Neuronal stem cell (in vitro differentiated cells): ENCODE measurements around the gene GPER1.

ENCODE experiments used
- DNase-seq: peaks from one replicate; pipeline ENCODE4 v3.0.0-alpha.2; 2013; ENCODE audit warnings: low spot score
- H2AFZ ChIP-seq: one replicate; pipeline ENCODE4 v1.6.1; 2013; ENCODE audit warnings: mild to moderate bottlenecking, low read length, inconsistent platforms
- H2AK5ac ChIP-seq: 2 replicates; pipeline ENCODE4 v1.6.1; 2013; ENCODE audit warnings: low read depth, mild to moderate bottlenecking, inconsistent platforms, low read length, moderate library complexity, mixed read lengths
- H2BK120ac ChIP-seq: 2 replicates; pipeline ENCODE4 v1.6.1; 2013; ENCODE audit warnings: low read depth, mild to moderate bottlenecking, inconsistent platforms, low read length, moderate library complexity, mixed read lengths
- H2BK12ac ChIP-seq: one replicate; pipeline ENCODE4 v1.6.1; 2013; ENCODE audit warnings: low read length, inconsistent platforms
- H2BK15ac ChIP-seq: 2 replicates; pipeline ENCODE4 v1.6.1; 2013; ENCODE audit warnings: mild to moderate bottlenecking, low read length, inconsistent platforms, mixed read lengths
- H2BK5ac ChIP-seq: one replicate; pipeline ENCODE4 v1.6.1; 2013; ENCODE audit warnings: inconsistent platforms, mild to moderate bottlenecking, low read length, moderate library complexity
- H3K14ac ChIP-seq: one replicate; pipeline ENCODE4 v1.6.1; 2013; ENCODE audit warnings: low read length, inconsistent platforms
- H3K18ac ChIP-seq: 2 replicates; pipeline ENCODE4 v1.6.1; 2013; ENCODE audit warnings: low read length, inconsistent platforms
- H3K23ac ChIP-seq: 2 replicates; pipeline ENCODE4 v1.6.1; 2013; ENCODE audit warnings: low read depth, mild to moderate bottlenecking, mixed read lengths, low read length, inconsistent platforms; ENCODE audit not compliant: poor library complexity
- H3K27ac ChIP-seq: replicated peaks from 3 replicates; pipeline ENCODE4 v1.5.1; 2013; ENCODE audit warnings: low read length, inconsistent platforms
- H3K27me3 ChIP-seq, 3 experiments: 2 replicates each; pipeline ENCODE4 v1.6.1; 2013; ENCODE audit warnings: low read length in 3 of 3, mild to moderate bottlenecking in 2 of 3, inconsistent platforms in 1 of 3, low read depth in 1 of 3, mixed read lengths in 1 of 3, moderate library complexity in 1 of 3; ENCODE audit not compliant: control insufficient read depth in 3 of 3, insufficient read depth in 3 of 3
- H3K36me3 ChIP-seq, 2 donors: replicated peaks in 1 of 2; 2 replicates each; pipeline ENCODE4 v1.6.1; 2013; ENCODE audit warnings: low read length in 2 of 2; ENCODE audit not compliant: control insufficient read depth in 2 of 2, insufficient read depth in 2 of 2
- H3K4ac ChIP-seq: 2 replicates; pipeline ENCODE4 v1.6.1; 2013; ENCODE audit warnings: inconsistent platforms, mild to moderate bottlenecking, low read length, moderate library complexity
- H3K4me1 ChIP-seq, 2 donors: 1 replicate in 1 of 2; 2 replicates in 1 of 2; pipeline ENCODE4 v1.6.1; 2013; ENCODE audit warnings: low read length in 2 of 2, low read depth in 1 of 2; ENCODE audit not compliant: control insufficient read depth in 2 of 2, insufficient read depth in 1 of 2
- H3K4me2 ChIP-seq: one replicate; pipeline ENCODE4 v1.6.1; 2013; ENCODE audit warnings: mild to moderate bottlenecking, low read length, inconsistent platforms; ENCODE audit not compliant: insufficient read depth, poor library complexity, severe bottlenecking
- H3K4me3 ChIP-seq, 2 donors: 2 replicates each; pipeline ENCODE4 v1.5.1; 2013; ENCODE audit warnings: low read length in 2 of 2, mild to moderate bottlenecking in 2 of 2, inconsistent platforms in 1 of 2, moderate library complexity in 1 of 2
- H3K79me1 ChIP-seq: one replicate; pipeline ENCODE4 v1.6.1; 2013; ENCODE audit warnings: low read depth, mild to moderate bottlenecking, inconsistent platforms, low read length, moderate library complexity
- H3K9ac ChIP-seq: one replicate; pipeline ENCODE4 v1.6.1; 2013; ENCODE audit warnings: mild to moderate bottlenecking, low read depth, low read length, inconsistent platforms; ENCODE audit not compliant: poor library complexity
- H3K9me3 ChIP-seq, 2 donors: replicated peaks in 1 of 2; 2 replicates each; pipeline versions ENCODE3 to v1.6.1; 2013; ENCODE audit warnings: low read length in 2 of 2, mild to moderate bottlenecking in 2 of 2, inconsistent platforms in 1 of 2, low read depth in 1 of 2, mixed read lengths in 1 of 2, moderate library complexity in 1 of 2; ENCODE audit not compliant: control insufficient read depth in 2 of 2, insufficient read depth in 1 of 2
- H4K8ac ChIP-seq: one replicate; pipeline ENCODE4 v1.6.1; 2013; ENCODE audit warnings: low read depth, mild to moderate bottlenecking, inconsistent platforms, low read length, moderate library complexity
- H4K91ac ChIP-seq: one replicate; pipeline ENCODE4 v1.6.1; 2013; ENCODE audit warnings: low read length, low read depth, mild to moderate bottlenecking, inconsistent platforms; ENCODE audit not compliant: poor library complexity
- whole genome bisulfite sequencing, 2 donors: extraction: QIAGEN DNeasy Blood & Tissue Kit; methylation state at CpG; one replicate each; pipeline ENCODE4 v1.1.7; 2013; ENCODE audit warnings: missing lambda C conversion rate in 2 of 2, mixed read lengths in 1 of 2; ENCODE audit not compliant: insufficient read length in 2 of 2, insufficient replicate concordance in 1 of 2; ENCODE audit errors: extremely low coverage in 2 of 2; 5-methylcytosine and 5-hydroxymethylcytosine counted together

GPER1 gene

GRCh38 chr7:1079546-1079945, 8.4 kb upstream of the GPER1 start:
- Histone ChIP-seq H2BK120ac (no peak overlapping the region), H3K27ac (no peak overlapping the region), H3K4me2 (no peak overlapping the region), H3K14ac (no peak overlapping the region), H3K36me3 (peaks cover 0 to 2% of the 10 kb centered on the region in 2 donors), H2AK5ac (no peak overlapping the region), H3K9ac (no peak overlapping the region), H4K8ac (no peak overlapping the region), H3K18ac (no peak overlapping the region), H2BK12ac (no peak overlapping the region), H3K4me3 (no peak overlapping the region), H2BK5ac (no peak overlapping the region), H3K4ac (no peak overlapping the region), H2BK15ac (no peak overlapping the region), H3K23ac (no peak overlapping the region), H2AFZ (no peak overlapping the region), H4K91ac (no peak overlapping the region), H3K9me3 (no peaks in the 10 kb centered on the region), H3K27me3 (no peaks in the 10 kb centered on the region), H3K4me1 (peaks cover 21 to 26% of the 10 kb centered on the region in 2 donors), H3K79me1 (peaks cover 6% of the 10 kb centered on the region)
- DNase-seq, result no peak
- no CpG with 5 or more reads among the region's 12 CpGs for WGBS, 2 donors

DNA sequence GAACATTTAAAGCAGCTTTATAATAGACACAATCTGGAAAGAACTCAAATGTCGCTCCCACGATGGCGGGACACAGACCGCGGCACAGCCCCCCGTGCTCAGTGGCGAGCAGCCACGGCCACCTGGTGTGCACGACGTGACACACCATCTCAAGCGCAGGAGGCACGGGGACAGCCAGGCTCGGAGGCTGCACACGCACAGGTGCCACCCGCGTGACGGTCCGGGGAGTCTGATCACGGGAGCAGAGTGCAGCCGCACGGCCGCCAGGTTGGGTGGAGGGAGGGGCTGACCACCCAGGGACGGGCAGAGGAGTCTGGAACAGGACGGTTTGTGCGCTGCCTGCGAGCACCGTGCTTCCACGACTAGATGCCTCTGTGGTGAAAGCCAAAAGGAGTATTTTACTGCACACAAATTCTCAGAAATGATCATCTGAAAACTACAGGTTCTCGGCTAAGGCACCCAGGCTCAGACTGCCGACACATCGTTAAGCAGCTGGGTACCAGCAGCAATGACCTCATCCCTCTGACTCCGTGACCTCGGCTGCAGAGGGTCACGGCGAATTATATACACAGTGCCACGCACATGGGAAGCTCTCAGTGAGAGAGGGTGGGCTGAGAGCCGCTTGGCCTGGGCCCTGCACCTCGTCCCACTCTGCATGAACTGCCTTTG, 7.5 kb upstream of the GPER1 start:
- H3K18ac ChIP-seq, result peak overlapping the region; percentile 54
- H4K91ac ChIP-seq, result no peak overlapping the region
- no peak overlapping the region for H3K14ac ChIP-seq
- H4K8ac ChIP-seq, result no peak overlapping the region
- H3K4me1 ChIP-seq, result peaks cover 18 to 34% of the 10 kb centered on the region in 2 donors
- no peak overlapping the region for H3K4me3 ChIP-seq
- peaks cover 4% of the 10 kb centered on the region for H3K79me1 ChIP-seq
- H2BK5ac ChIP-seq, result peak overlapping the region; percentile 30
- no peak overlapping the region for H2AFZ ChIP-seq
- H2BK15ac ChIP-seq, result no peak overlapping the region
- H2AK5ac ChIP-seq, result no peak overlapping the region
- no peak overlapping the region for H3K9ac ChIP-seq
- H2BK12ac ChIP-seq, result no peak overlapping the region
- no peak overlapping the region for H2BK120ac ChIP-seq
- DNase-seq, result no peak
- no peak overlapping the region for H3K4me2 ChIP-seq
- no peak overlapping the region for H3K27ac ChIP-seq
- H3K4ac ChIP-seq, result no peak overlapping the region
- peaks cover 0 to 2% of the 10 kb centered on the region in 2 donors for H3K36me3 ChIP-seq
- H3K9me3 ChIP-seq, result no peaks in the 10 kb centered on the region
- no peak overlapping the region for H3K23ac ChIP-seq
- WGBS, 2 donors, result no CpG with 5 or more reads among the region's 38 CpGs
- H3K27me3 ChIP-seq, result no peaks in the 10 kb centered on the region

GRCh38 chr7:1080921-1081255, 7.0 kb upstream of the GPER1 start:
- peak overlapping the region in 1 of 2 donors; percentile 9 for H3K4me3 ChIP-seq
- H3K27me3 ChIP-seq, result no peaks in the 10 kb centered on the region
- H3K18ac ChIP-seq, result peak overlapping the region; percentile 54
- H4K8ac ChIP-seq, result no peak overlapping the region
- peaks cover 18 to 34% of the 10 kb centered on the region in 2 donors for H3K4me1 ChIP-seq
- no peak overlapping the region for H2AFZ ChIP-seq
- H3K27ac ChIP-seq, result no peak overlapping the region
- no peak overlapping the region for H2BK15ac ChIP-seq
- no peaks in the 10 kb centered on the region for H3K9me3 ChIP-seq
- peak overlapping the region; percentile 30 for H2BK5ac ChIP-seq
- H3K9ac ChIP-seq, result no peak overlapping the region
- H3K14ac ChIP-seq, result no peak overlapping the region
- peaks cover 4% of the 10 kb centered on the region for H3K79me1 ChIP-seq
- H3K4ac ChIP-seq, result no peak overlapping the region
- H4K91ac ChIP-seq, result no peak overlapping the region
- no peak for DNase-seq
- no CpG with 5 or more reads among the region's 16 CpGs for WGBS, 2 donors
- no peak overlapping the region for H2BK12ac ChIP-seq
- no peak overlapping the region for H3K23ac ChIP-seq
- H2BK120ac ChIP-seq, result no peak overlapping the region
- no peak overlapping the region for H2AK5ac ChIP-seq
- H3K4me2 ChIP-seq, result no peak overlapping the region
- peaks cover 0 to 2% of the 10 kb centered on the region in 2 donors for H3K36me3 ChIP-seq

DNA sequence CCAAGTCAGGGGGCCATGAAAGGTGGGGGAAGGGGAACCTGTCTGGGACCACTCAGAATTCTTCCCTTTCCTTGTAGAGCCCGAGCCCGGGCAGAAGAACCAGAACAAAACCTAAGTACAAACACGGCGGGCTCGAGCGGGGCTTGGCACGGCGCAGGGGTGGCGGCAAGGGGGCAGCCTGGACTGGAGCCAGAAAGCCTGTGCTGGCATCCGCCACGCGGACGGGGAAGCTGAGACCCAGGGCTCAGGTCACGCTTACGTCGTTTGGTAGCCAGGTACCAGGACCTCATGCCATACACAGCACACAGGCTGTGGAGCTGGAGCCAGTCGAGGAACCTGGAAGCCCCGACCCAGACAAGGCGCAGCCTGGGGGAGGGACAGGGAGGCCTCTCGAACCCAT, 6.6 kb upstream of the GPER1 start:
- Histone ChIP-seq H3K4me2 (no peak overlapping the region), H3K27me3 (no peaks in the 10 kb centered on the region), H3K79me1 (peaks cover 4% of the 10 kb centered on the region), H2BK120ac (no peak overlapping the region), H3K14ac (no peak overlapping the region), H3K27ac (no peak overlapping the region), H3K36me3 (peaks cover 0 to 2% of the 10 kb centered on the region in 2 donors), H3K23ac (no peak overlapping the region), H4K8ac (no peak overlapping the region), H3K9ac (no peak overlapping the region), H2BK15ac (no peak overlapping the region), H2BK5ac (peak overlapping the region; percentile 30), H3K18ac (peak overlapping the region; percentile 54), H2AK5ac (peak overlapping the region; percentile 15), H2BK12ac (no peak overlapping the region), H3K4me1 (peaks cover 18 to 34% of the 10 kb centered on the region in 2 donors), H2AFZ (no peak overlapping the region), H3K9me3 (no peaks in the 10 kb centered on the region), H4K91ac (no peak overlapping the region), H3K4ac (no peak overlapping the region), H3K4me3 (no peak overlapping the region)
- no CpG with 5 or more reads among the region's 20 CpGs for whole genome bisulfite sequencing, 2 donors
- DNase-seq, result no peak
